PC-9 (cell line): ENCODE data around the gene MRPL28. TPM values are rescaled to one million over a fixed set of nuclear protein-coding genes. Genes with fewer than 3 reads are reported as not detected.

Experiments
- BruUV-seq: library from RNA; stranded (reverse); fragments of 400-500 nt; replicated peaks from 2 replicates; lab custom pipeline; 2021; lab: Mats Ljungman, UMichigan
- CTCF ChIA-PET: fragments of 300-600 bp; sonication (Branson Sonifier 250); formaldehyde crosslinking; loops from one replicate; lab custom pipeline; 2022; ENCODE audit warnings: antibody characterized with exemption; lab: Charles Lee
- POLR2A ChIA-PET: fragments of 300-600 bp; sonication (Branson Sonifier 250); formaldehyde crosslinking; loops from one replicate; lab custom pipeline; 2022; ENCODE audit warnings: antibody characterized with exemption; ENCODE audit not compliant: unreplicated experiment; lab: Charles Lee
- DNase-seq, 2 experiments: peaks; one replicate each; pipeline versions ENCODE4 v3.0.0 to v3.0.0-alpha.2; 2015 to 2022; ENCODE audit warnings: mixed read lengths in 1 of 2
- H2AFZ ChIP-seq: fragments of 200-600 bp; sonication (generic); 2 replicates; pipeline ENCODE4 v1.8.1; 2017; ENCODE audit warnings: antibody characterized with exemption
- H3F3A ChIP-seq: fragments of 200-600 bp; sonication (generic); 2 replicates; pipeline ENCODE4 v1.8.1; 2017; ENCODE audit warnings: antibody characterized with exemption, mild to moderate bottlenecking, low read depth; ENCODE audit not compliant: insufficient read depth
- H3K27ac ChIP-seq: fragments of 200-600 bp; sonication (generic); 2 replicates; pipeline ENCODE4 v1.6.1; 2016; ENCODE audit warnings: mixed run types
- H3K27me3 ChIP-seq: fragments of 200-600 bp; sonication (generic); 2 replicates; pipeline ENCODE4 v1.6.1; 2016; ENCODE audit warnings: low read depth, mixed run types; ENCODE audit not compliant: insufficient read depth
- H3K36me3 ChIP-seq: fragments of 200-600 bp; sonication (generic); 2 replicates; pipeline ENCODE4 v1.6.1; 2016; ENCODE audit warnings: low read depth, mixed run types
- H3K4me1 ChIP-seq: fragments of 200-600 bp; sonication (generic); replicated peaks from 2 replicates; pipeline ENCODE4 v1.6.1; 2016; ENCODE audit warnings: mixed run types; ENCODE audit not compliant: insufficient read depth
- H3K4me2 ChIP-seq: fragments of 200-600 bp; sonication (generic); 2 replicates; pipeline ENCODE4 v1.6.1; 2017; ENCODE audit warnings: mixed run types
- H3K4me3 ChIP-seq: fragments of 200-600 bp; sonication (generic); 2 replicates; pipeline ENCODE4 v1.6.1; 2016; ENCODE audit warnings: mixed run types
- H3K79me2 ChIP-seq: fragments of 200-600 bp; sonication (generic); 2 replicates; pipeline ENCODE4 v1.6.1; 2017; ENCODE audit warnings: low read depth, mixed run types
- H3K9me2 ChIP-seq: fragments of 200-600 bp; sonication (generic); 2 replicates; pipeline ENCODE4 v1.8.1; 2017; ENCODE audit warnings: mild to moderate bottlenecking; ENCODE audit not compliant: insufficient read depth
- H3K9me3 ChIP-seq: fragments of 200-600 bp; sonication (generic); 2 replicates; pipeline ENCODE4 v1.8.1; 2016; ENCODE audit warnings: low read depth; ENCODE audit not compliant: insufficient read depth
- H4K20me1 ChIP-seq: fragments of 200-600 bp; sonication (generic); 2 replicates; pipeline ENCODE4 v1.8.1; 2017; ENCODE audit not compliant: insufficient read depth
- EZH2 ChIP-seq: fragments of 200-600 bp; sonication (generic); IDR thresholded peaks from 2 replicates; pipeline ENCODE4 v1.8.0; 2017; ENCODE audit warnings: antibody characterized with exemption, low read depth
- intact Hi-C: fragments of 100-400 bp; cut with micrococcal nuclease; formaldehyde crosslinking; loops from one replicate; pipeline ENCODE4 v1.10.0; 2022; ENCODE audit not compliant: unreplicated experiment
- total RNA-seq: library from RNA; stranded (reverse); gene quantifications from 2 replicates; pipeline ENCODE4 v1.2.3, GENCODE V29; 2021
- TF ChIP-seq, protein P1 (sequence below): fragments of 200-600 bp; sonication (generic); conservative IDR thresholded peaks from 2 replicates; pipeline ENCODE4 v1.6.1; 2017; ENCODE audit warnings: mixed run types, antibody characterized with exemption, mild to moderate bottlenecking, moderate library complexity

MRPL28 gene
- total RNA-seq, 1 experiment from 2014 or later = 150 TPM

DNA sequence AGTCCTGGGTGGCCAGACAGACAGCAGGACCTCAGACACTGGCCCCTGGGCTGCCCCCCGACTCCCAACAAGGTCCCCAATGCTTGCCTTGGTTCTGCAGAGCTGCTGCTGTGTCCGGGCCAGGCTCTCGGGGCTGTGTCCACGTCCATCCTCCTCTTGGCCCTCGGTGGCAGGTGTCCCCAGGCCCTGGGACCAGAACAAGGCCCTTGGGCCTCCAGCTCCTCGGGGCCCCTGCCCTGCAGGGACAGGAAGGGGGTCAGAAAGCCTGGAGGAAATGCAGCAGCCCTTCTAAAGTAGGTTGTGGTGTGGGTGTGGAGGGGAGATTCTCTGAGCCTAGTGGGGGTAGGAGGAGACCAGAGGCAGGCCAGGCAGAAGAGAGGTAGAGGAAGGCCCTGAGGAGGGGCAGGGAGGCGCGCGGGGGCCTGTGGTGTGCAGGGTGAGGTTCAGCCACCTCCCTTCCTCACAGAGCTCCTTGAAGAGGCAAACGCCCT, 15.3 kb downstream of the MRPL28 start:
- no TSS peak for BruUV-seq
- Histone ChIP-seq H3K9me3 (no peaks in the 10 kb centered on the region), H3K27ac (no peak overlapping the region), H3F3A (peaks cover 5% of the 10 kb centered on the region; the same call in 1 of the 2 replicates), H3K4me1 (0 out of 2 replicates have a peak, but pooled peaks cover 5% of the 10 kb centered on the region), H3K4me3 (no peak overlapping the region), H3K27me3 (no peaks in the 10 kb centered on the region), H4K20me1 (no peaks in the 10 kb centered on the region), H3K79me2 (peaks cover 19% of the 10 kb centered on the region), H3K9me2 (no peaks in the 10 kb centered on the region), H2AFZ (no peak overlapping the region), H3K4me2 (no peak overlapping the region), H3K36me3 (no peaks in the 10 kb centered on the region)
- POLR2A ChIA-PET = no interaction called here
- CTCF ChIA-PET = interaction anchor here (0.7 kb wide), 1 partner anchor 147 kb away, joined by 4 read pairs; no protein-coding TSS in a partner anchor
- TF ChIP-seq EZH2 = no peak
- TF ChIP-seq, protein P1, sequence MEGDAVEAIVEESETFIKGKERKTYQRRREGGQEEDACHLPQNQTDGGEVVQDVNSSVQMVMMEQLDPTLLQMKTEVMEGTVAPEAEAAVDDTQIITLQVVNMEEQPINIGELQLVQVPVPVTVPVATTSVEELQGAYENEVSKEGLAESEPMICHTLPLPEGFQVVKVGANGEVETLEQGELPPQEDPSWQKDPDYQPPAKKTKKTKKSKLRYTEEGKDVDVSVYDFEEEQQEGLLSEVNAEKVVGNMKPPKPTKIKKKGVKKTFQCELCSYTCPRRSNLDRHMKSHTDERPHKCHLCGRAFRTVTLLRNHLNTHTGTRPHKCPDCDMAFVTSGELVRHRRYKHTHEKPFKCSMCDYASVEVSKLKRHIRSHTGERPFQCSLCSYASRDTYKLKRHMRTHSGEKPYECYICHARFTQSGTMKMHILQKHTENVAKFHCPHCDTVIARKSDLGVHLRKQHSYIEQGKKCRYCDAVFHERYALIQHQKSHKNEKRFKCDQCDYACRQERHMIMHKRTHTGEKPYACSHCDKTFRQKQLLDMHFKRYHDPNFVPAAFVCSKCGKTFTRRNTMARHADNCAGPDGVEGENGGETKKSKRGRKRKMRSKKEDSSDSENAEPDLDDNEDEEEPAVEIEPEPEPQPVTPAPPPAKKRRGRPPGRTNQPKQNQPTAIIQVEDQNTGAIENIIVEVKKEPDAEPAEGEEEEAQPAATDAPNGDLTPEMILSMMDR = no peak
- no peak for DNase-seq
- intact Hi-C loops = no loop called here

DNA sequence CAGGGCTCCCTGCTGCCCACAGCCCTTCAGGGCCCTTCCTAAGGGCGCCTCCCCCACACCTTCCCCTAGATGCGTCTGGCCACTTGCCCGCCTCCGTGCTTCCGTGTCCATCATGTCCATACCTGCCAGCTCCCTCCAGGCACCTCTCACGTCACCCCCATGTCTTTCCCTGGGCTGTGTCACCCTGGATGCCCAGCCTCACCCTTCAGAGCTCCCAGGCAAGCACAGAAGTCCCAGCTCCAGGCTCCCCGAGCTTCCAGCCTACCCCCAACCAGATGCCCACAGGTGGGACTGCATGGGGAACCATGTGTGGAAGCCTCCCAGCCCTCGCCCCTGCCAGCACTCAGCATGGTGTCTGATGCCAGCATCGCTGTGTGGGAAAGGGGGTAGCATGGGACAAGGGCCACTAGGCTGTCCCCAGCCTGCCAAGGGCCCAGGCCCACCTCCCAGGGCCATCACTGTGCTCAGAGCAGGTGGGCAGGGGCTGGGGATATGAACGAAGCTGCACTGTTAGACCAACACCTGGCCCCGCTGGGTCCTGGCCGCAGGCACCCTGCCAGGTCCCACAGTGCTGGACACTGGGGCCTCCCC, 16.0 kb downstream of the MRPL28 start:
- Histone ChIP-seq H4K20me1 (no peaks in the 10 kb centered on the region; the same call in 1 of the 2 replicates), H3F3A (peaks cover 5% of the 10 kb centered on the region; the same call in 1 of the 2 replicates), H3K27me3 (no peaks in the 10 kb centered on the region), H3K4me3 (no peak overlapping the region), H3K36me3 (no peaks in the 10 kb centered on the region), H2AFZ (no peak overlapping the region), H3K4me1 (0 out of 2 replicates have a peak, but pooled peaks cover 5% of the 10 kb centered on the region), H3K79me2 (peaks cover 25% of the 10 kb centered on the region), H3K9me3 (no peaks in the 10 kb centered on the region), H3K9me2 (no peaks in the 10 kb centered on the region), H3K27ac (no peak overlapping the region), H3K4me2 (no peak overlapping the region)
- ChIA-PET POLR2A (no interaction called here), CTCF (no interaction called here)
- no TSS peak for BruUV-seq
- no peak for TF ChIP-seq EZH2
- TF ChIP-seq, protein P1 = no peak
- DNase-seq = no peak
- intact Hi-C loops = no loop called here

DNA sequence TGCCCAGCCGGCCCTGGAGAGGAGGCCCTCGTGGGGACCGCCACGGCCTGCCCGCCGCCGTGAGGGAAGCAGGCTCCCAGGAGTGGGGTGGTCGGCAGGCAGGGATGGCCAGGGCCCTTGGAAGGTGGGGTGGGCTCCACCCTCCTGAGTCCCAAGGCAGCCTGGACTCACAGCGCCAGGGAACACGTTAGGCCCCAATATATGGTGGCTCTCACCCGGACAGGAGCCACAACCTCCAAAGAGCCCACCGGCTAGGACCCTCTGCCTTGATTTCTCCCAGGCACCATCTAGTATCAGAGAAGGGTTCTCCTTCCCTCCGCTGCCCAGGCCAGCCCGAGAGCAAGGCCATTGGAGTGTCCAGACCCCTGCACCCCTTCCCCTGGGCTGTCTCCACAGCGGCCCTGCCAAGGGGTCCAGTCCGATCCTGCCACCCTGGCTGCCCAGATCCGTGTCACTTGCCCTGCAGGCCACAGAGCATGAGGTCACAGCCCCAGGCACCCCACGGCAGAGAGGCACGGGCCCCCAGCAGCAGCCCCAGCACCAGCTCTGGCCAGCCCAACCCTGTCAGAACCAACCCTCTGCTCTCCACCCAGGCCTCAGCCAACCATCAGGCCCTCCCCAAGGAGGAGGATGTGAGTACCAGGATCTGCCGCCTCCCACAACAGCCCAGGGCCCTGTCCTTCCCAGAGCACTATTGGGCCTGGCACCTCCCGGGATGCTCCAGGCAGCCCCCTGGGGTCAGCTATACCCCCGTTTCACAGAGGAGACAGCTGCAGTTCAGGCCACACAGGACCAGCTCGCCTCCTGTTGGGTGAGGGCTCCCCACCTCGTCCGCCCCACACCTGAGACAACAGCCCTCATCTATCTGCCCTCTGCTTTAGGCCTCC, 16.7 kb downstream of the MRPL28 start:
- H3K9me2 ChIP-seq = no peaks in the 10 kb centered on the region
- no peaks in the 10 kb centered on the region for H3K36me3 ChIP-seq
- H3K9me3 ChIP-seq = no peaks in the 10 kb centered on the region
- H3K79me2 ChIP-seq = peaks cover 30% of the 10 kb centered on the region
- intact Hi-C loops = loop anchor here (2.0 kb wide), 1 partner anchor 119 kb away; the partner anchor contains the start of gene FAM234A
- ChIA-PET POLR2A (interaction anchor here (0.5 to 1.3 kb wide), 19 partner anchors 17 to 1325 kb away, joined by 3 to 30 read pairs (median 5); partner anchors contain the start of genes LUC7L and NPRL3), CTCF (interaction anchor here (0.5 to 1.0 kb wide), 14 partner anchors 13 to 538 kb away, joined by 3 to 24 read pairs (median 4); no protein-coding TSS in a partner anchor)
- no peaks in the 10 kb centered on the region for H3K27me3 ChIP-seq
- peaks cover 3% of the 10 kb centered on the region; the same call in 1 of the 2 replicates for H4K20me1 ChIP-seq
- DNase-seq = no peak
- peak overlapping the region; percentile 56; the same call in 1 of the 2 replicates for H3K4me3 ChIP-seq
- 0 out of 2 replicates have a peak, but pooled peaks cover 5% of the 10 kb centered on the region for H3K4me1 ChIP-seq
- H3F3A ChIP-seq = peaks cover 5% of the 10 kb centered on the region; the same call in 1 of the 2 replicates
- peak overlapping the region; percentile 91 for H3K4me2 ChIP-seq
- no peak for TF ChIP-seq EZH2
- TF ChIP-seq, protein P1 = no peak
- peak overlapping the region; percentile 82; the same call in 1 of the 2 replicates for H2AFZ ChIP-seq
- no peak overlapping the region for H3K27ac ChIP-seq
- TSS peak; percentile 80 for BruUV-seq
